ENCODE data around the gene ACOX2.
"Not testable (repeated sequence)": the region's sequence is repeated elsewhere in the genome, so short reads cannot be mapped to it uniquely, and the experiment has no call there.

ACOX2 gene

GRCh38 chr3:58534592-58535494, 2.1 kb downstream of the ACOX2 start:
- DNase-seq, result no peak

DNA sequence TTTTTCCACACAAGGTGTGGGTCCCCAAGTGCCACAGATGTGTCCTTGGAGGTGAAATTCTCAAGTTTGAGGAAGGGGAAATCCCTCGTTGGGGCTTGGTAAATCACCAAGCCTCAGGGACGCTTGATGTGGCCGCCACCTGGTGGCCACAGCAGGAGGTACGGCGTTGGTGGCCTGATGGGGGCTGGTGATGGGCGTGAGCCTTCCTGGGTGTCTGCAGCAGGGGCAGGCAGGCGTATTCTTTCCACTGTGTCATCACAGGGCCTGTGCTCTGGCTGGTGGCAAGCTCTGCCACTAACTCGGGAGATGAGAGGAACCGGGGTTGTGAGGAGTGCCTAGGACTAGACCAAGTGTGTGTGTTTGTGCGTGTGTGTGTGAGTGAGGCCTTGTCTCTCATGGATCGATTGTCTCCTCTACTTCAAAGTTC, 4.2 kb downstream of the ACOX2 start:
- DNase-seq, result peak; percentile 88

DNA sequence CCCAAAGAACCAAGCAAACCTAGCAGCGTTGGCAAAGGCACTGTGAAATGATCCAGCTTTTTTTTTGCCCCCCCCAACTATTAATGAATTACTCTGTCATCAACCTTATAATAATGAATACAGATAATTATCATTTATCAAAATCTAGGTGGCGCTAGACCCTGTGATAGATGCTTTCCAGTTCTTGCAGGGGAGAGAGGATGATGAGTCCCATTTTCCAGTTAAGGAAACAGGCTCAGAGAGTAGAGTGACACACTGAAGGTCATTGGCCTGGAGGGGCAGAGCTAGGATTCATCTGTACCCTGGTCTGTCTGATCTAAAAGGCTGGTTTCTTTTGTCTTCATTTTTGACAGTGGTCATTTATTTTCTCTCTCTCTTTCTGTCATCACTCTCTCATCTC, 5.0 kb downstream of the ACOX2 start:
- DNase-seq, result no peak

DNA sequence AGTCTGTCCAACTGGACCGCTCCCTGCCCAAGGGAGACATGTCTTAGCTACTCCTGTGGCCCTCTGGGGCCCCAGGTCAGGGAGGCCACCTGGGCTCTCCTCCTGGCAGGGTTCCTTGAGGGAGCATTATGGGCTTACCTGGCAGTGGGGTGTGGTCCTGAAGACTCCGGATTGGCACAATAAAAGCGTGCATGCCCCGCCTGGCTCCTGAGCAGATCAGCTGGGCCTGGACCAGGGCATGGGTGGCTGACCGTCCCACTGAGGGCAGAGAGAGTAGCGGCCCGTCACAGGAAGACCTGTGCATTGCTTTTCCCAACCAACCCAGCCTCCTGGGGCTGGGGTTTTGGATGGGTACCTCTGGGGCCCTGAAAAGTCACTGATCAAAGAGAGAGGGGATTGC, 5.4 kb downstream of the ACOX2 start:
- DNase-seq, result no peak

DNA sequence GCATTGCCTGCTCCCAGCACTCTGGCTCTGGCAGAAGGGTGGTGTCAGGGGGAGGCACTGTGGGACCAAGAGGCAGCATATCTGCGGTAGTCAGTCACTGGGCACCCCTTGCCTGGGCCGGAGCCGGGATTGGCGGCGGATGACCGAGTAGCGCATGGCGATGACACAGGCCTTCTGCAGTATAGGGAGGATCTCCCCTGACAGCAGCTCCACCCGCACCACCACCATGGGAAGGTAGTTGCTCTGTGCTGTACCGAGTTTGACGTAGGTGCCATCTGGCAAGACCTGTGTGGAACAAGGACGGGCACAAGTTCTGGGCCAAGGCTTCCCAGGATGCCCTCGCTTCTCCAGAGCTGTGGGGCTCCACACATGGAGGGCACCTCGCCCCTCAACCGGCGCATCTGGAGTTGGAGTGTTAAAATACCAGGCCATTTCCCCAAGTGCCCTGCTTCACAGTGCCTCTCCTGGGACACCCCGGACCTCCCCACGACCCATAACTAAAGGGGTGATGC, 6.6 kb downstream of the ACOX2 start:
- DNase-seq, result no peak

DNA sequence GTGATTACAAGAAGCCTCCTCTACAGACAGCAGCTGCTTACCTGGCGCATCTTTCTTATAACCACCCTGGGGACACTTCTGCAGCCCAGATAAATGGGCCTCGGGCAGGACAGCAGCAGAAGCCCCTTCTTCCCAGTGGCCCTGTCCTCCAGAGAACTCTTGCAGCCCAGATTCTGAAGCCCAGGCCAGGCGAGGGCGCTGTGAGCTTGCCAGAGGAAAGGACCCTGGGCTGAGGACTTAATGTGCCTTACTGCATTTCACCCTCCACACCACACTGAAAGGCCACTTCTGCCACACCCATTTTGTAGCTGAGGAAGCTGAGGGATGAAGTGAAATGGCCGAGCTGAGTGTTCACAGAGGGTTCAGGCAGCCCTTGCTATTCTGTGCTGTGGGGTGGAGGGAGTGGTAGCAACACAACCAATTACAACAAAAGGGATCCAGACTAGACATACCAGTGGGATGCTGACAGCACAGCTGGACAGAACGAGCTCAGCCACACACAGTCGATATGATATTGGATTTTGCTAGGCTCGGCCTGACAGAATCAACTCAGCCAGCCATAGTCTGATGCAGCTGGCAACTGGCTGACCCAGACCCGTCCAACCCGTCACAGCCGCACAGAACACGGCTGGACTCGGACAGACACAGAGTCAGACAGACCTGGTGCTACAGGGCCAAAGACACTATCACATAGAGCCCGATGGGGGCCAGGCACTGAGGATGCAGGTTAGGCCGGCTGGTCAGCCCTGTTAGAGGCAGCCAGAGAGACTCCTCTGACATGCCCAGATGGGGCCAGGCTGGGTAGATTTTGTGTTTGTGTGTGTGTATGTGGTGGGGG, 7.3 kb downstream of the ACOX2 start:
- no peak for DNase-seq

- DNase-seq, result no peak
Measured at GRCh38 chr3:58528629-58529028, 8.4 kb downstream of the ACOX2 start.

DNA sequence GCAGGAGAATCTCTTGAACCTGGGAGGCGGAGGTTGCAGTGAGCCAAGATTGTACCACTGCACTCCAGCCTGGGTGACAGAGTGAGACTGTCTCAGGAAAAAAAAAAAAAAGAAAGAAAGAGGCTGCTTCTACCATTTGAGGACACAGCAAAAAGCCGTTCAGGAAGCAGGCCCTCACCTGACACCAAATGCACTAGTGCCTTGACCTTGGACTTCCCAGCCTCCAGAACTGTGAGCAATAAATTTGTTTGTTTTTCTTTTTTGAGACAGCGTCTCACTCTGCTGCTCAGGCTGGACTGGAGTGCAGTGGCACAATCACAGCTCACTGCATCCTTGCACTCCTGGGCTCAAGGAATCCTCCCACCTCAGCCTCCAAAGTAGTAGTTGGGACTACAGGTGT, 9.6 kb downstream of the ACOX2 start:
- not testable (repeated sequence) for DNase-seq

- no peak for DNase-seq
Measured at GRCh38 chr3:58526515-58526957, 10.5 kb downstream of the ACOX2 start.

DNA sequence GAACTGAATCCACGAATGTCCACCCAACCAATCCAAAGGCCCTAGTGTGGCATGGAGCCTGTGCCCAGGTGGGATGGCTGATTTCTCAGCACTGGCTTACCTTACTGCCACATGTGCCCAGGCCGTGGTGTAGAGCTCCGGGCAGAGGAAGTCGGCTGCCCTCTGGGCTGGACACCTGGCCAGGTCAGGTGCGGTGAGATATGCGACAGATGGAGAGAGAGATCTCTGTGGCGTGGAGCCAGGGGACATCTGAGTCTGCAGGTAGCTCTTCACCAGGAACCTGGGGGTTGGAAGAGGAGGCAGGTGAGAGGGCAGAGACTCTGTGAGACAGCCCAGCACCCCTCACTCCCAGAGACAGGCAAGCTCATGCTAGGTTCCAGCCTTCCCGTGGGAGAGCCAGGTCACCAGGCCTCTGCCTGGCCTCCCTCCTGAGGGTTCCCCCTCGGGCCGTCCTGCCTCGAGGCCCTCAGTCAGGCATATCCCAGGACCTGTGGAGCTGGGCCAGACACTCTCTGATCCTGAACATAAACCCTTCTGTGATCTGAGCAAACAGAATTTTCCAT, 12.6 kb downstream of the ACOX2 start:
- no peak for DNase-seq

- no peak for DNase-seq
Measured at GRCh38 chr3:58522759-58523425, 14.1 kb downstream of the ACOX2 start.

DNA sequence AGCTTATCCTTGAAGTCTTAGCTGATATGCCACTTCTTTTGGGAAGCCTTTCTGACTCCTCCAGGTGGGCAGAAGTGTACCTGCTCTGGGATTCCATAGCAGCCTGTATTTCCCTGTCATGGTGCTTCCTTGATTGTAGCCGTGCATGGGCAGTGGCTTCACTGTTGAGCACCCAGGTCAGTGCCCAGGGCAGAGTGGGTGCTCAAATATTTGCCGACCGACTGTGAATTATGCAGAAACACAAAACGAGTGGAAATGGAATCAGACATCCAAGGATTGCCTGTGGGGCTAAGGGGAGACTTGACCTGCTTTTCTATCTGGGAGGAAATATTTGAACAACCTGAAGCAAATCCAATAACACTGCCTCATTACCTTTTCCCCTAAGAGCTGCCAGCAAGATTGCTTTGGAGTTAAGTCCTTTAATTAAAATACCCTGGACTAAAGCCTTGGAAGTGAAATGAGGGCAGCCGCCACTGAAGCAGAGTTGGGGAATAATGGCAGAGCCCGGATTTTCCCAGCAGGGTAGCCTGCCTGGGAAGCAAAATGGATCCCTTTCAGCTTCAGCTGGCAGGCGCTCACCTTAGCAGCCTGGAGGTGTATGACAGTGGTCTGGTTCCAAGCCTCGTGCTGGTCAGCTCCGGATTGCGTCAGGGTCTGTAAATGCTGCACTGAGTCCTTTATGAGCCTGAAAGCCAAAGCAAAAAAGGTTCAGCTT, 14.9 kb downstream of the ACOX2 start:
- no peak for DNase-seq

GRCh38 chr3:58521336-58521670, 15.7 kb downstream of the ACOX2 start:
- no peak for DNase-seq

- DNase-seq, result no peak
Measured at GRCh38 chr3:58520403-58521335, 16.3 kb downstream of the ACOX2 start.

- DNase-seq, result no peak
Measured at GRCh38 chr3:58519668-58520402, 17.2 kb downstream of the ACOX2 start.

- no peak for DNase-seq
Measured at GRCh38 chr3:58518291-58518789, 18.6 kb downstream of the ACOX2 start.

DNA sequence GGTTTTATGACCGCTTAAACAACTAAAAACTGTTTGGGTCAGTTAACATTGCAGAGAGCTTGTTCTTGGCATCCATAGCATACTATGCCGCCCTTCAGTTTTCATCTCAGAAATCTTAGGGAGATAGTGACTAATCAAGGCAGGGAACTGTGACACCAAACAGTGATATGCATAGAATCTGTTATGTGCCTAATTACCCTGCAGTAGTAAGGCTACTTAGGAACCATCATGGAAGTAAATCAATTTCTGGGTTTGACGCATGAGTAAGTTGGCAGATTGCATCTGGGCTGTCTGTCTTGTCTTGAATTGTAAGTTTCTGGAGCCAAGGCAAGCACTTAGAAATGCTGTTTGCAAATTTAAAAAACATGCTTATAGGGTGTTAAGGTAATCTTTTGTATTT, 22.6 kb downstream of the ACOX2 start:
- DNase-seq, result no peak

GRCh38 chr3:58508437-58508836, 28.6 kb downstream of the ACOX2 start:
- no peak for DNase-seq

DNA sequence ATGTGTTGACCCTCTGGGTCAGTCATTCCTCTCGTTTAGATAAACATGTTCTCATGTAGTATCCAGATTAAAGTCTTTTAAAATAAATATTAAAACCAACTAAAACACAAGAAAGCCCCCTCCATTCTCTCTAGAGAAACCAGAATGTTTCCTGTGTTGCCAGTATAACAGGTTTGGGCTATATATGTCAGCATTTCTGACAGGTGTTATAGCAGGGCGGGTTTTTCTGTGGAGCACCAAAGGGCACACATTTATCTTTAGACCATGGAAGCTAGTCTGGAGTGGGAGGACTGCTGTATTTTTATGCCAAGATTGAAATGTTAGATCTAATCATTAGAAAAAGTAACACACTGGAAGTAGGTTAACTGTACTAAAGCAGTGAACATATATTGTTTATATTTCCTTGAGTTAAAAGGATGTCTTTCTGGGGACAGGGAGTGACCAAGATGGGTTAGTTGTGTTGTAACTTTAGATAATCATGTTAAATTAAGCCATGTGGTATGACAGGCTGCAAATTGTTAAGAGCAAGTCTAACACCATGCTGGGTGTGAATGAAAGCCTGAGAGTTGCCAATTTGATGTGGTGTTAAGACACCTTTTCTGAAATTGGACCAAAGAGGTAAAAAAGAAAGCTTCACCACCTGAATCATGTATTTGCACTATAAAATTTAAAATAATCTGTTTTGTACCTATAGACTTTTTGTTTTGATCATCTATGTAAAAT, 29.5 kb downstream of the ACOX2 start:
- no peak for DNase-seq
